Ovary (tissue), 3 donors: ENCODE data around the gene EPS8.

Source experiments
- CTCF ChIP-seq, 3 donors: fragments of 450-650 bp in 2 of 3; fragments of 200-600 bp in 1 of 3; IDR thresholded peaks; one replicate each; pipeline versions ENCODE4 v1.5.1 to v1.8.0; 2016 to 2022; ENCODE audit warnings: antibody characterized with exemption in 3 of 3, mild to moderate bottlenecking in 1 of 3
- EP300 ChIP-seq: sonication (generic); formaldehyde crosslinking; IDR thresholded peaks from one replicate; pipeline ENCODE4 v1.6.1; 2017; ENCODE audit warnings: antibody characterized with exemption
- POLR2A ChIP-seq: fragments of 450-650 bp; IDR thresholded peaks from one replicate; pipeline ENCODE4 v1.6.1; 2017; ENCODE audit warnings: antibody characterized with exemption, mild to moderate bottlenecking, moderate library complexity
- donor health status: DM: no; HTN: no; CAD: no.

- no peak for TF ChIP-seq CTCF (IDR thresholded peaks at IDR 0.05)
- no peak for TF ChIP-seq POLR2A
- TF ChIP-seq EP300: no peak
These were observed 12.7 kb downstream of the EPS8 start for GRCh38 chr12:15776532-15776931.
